Neural cell (in vitro differentiated cells): ENCODE data around the gene GLRX5.

Experiments used
- CTCF ChIP-seq: fragments of 450-650 bp; IDR thresholded peaks from 2 replicates; pipeline ENCODE4 v1.5.1; 2014; ENCODE audit warnings: antibody characterized with exemption, mild to moderate bottlenecking, moderate library complexity; ENCODE audit not compliant: poor library complexity, severe bottlenecking
- EP300 ChIP-seq: fragments of 450-650 bp; conservative IDR thresholded peaks from 2 replicates; pipeline ENCODE4 v1.6.1; 2014; ENCODE audit warnings: antibody characterized with exemption, mild to moderate bottlenecking, moderate library complexity; ENCODE audit not compliant: poor library complexity, severe bottlenecking
- EZH2 ChIP-seq: fragments of 200-600, 300-800 bp; shearing (Covaris generic), sonication (generic); IDR thresholded peaks from 2 replicates; pipeline ENCODE4 v1.6.1; 2014; ENCODE audit warnings: antibody characterized with exemption, low read length, borderline replicate concordance, mild to moderate bottlenecking; ENCODE audit not compliant: insufficient read depth, poor library complexity, severe bottlenecking
- RAD21 ChIP-seq: fragments of 450-650 bp; conservative IDR thresholded peaks from 2 replicates; pipeline ENCODE4 v1.6.1; 2014; ENCODE audit warnings: antibody characterized with exemption, mild to moderate bottlenecking, moderate library complexity
- SMC3 ChIP-seq: fragments of 450-650 bp; conservative IDR thresholded peaks from 2 replicates; pipeline ENCODE4 v1.6.1; 2014; ENCODE audit warnings: antibody characterized with exemption, mild to moderate bottlenecking, moderate library complexity; ENCODE audit not compliant: poor library complexity

GRCh38 chr14:95493976-95494375 is 40.9 kb upstream of the GLRX5 start:
- TF ChIP-seq EZH2 (no peak), CTCF (no peak), SMC3 (no peak), EP300 (no peak), RAD21 (no peak)
